Stimulated activated CD8-positive, alpha-beta memory T cell treated with anti-CD3 and anti-CD28 coated beads, Interleukin-4, amount 100 ng/mL, for 4 hours (primary cell): ENCODE results near the gene WDR83.
A peak's percentile ranks its signal among the peaks of the same experiment; 100 is the strongest.
"Not testable (repeated sequence)": the region's sequence is repeated elsewhere in the genome, so short reads cannot be mapped to it uniquely, and the experiment has no call there.

ENCODE experiments used
- DNase-seq, 2 donors: peaks; one replicate each; pipeline ENCODE4 v3.0.0-alpha.2; 2020; ENCODE audit warnings: low read depth in 2 of 2, low spot score in 1 of 2

WDR83 gene, protein sequence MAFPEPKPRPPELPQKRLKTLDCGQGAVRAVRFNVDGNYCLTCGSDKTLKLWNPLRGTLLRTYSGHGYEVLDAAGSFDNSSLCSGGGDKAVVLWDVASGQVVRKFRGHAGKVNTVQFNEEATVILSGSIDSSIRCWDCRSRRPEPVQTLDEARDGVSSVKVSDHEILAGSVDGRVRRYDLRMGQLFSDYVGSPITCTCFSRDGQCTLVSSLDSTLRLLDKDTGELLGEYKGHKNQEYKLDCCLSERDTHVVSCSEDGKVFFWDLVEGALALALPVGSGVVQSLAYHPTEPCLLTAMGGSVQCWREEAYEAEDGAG

DNA sequence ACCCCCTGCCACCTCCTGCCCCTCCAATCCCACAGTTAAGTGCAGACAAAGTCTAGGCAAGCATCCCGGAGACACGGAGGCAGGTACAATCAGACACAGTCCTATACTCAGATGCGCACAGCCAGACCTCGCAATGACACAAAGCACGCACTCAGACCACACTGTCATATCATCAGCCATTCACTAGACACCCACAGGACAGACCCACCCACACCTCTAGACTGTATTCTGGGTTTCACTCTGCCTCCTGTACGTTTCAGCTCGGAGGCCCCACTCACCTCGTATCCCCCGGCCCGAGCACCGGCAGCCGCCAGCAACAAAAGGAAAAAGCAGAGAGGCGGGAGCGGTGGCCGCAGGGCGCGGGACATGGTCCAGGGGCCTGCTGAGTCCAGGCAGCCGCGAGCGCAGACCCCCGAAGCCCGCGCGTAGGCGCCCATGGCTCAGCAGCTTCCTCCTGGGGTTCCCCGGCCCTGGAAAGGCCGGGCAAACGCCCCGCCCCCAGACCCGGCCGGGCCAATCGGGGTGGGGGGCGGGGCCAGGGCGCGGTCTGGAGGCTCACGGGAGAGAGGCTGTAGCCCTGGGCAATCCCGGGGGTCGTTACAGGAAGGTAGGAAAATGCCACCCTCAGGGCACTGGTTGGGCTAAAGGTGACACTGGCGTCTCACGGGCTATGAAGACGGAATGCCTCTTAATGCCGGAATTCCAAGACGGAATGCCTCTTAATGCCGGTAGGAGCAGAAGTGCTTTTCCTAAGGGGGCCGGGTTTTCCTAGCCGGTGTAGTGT, at the start of gene WDR83, which contains the start of gene MAN2B1:
TSS of gene WDR83 (plus strand) at position 543 of the 784 bp plus-strand sequence. CDS start 2,984 bp downstream, outside the sequence.
TSS of gene MAN2B1 (minus strand) at position 478 of the 784 bp plus-strand sequence. CDS start at position 437, 41 bp downstream.
- DNase-seq, result peak; percentile 38 to 71

- no peak for DNase-seq
These were observed 49.0 kb upstream of the WDR83 start for GRCh38 chr19:12617646-12618045.

- DNase-seq, result not testable (repeated sequence)
These were observed 45.2 kb upstream of the WDR83 start for GRCh38 chr19:12621253-12622024.

DNA sequence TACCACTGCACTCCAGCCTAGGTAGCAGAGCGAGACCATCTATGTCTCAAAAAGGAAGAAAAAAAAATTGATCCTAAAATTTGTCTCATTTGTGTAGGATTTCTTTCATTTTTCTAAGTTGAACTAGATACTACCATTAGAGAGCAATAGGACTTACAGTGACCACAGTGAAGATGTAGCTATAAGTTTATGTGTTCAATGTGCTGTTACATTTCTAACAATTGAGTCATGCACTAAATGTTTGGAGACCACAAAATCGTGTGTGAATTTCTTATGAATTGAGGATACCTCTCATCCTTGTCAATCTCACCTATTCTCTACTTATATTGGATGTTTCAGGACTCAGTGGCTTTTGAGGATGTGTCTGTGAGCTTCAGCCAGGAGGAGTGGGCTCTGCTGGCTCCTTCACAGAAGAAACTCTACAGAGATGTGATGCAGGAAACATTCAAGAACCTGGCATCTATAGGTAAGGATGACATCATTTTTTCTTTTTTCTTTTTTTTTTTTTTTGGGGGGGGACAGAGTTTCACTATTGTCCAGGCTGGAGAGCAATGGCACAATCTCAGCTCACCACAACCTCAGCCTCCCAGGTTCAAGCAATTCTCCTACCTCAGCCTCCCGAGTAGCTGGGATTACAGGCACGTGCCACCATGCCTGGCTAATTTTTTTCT, 43.1 kb upstream of the WDR83 start:
- DNase-seq, result no peak

DNA sequence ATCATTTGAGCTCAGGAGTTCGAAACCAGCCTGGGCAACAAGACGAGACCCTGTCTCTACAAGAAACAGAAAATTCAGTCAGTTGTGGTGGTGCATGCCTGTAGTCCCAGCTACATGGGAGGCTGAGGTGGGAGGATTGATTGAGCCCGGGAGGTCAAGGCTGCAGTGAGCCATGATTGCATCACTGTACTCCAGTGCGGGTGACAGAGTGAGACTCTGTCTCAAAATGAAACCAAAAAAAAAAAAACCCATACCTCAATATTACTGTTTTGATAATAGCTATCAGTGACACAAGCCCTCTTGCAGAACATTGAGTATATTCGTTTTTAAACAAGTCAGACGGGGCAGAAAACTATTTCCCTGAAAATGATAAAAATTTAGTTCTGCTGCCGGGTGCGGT, 39.6 kb upstream of the WDR83 start:
- DNase-seq, result no peak

DNA sequence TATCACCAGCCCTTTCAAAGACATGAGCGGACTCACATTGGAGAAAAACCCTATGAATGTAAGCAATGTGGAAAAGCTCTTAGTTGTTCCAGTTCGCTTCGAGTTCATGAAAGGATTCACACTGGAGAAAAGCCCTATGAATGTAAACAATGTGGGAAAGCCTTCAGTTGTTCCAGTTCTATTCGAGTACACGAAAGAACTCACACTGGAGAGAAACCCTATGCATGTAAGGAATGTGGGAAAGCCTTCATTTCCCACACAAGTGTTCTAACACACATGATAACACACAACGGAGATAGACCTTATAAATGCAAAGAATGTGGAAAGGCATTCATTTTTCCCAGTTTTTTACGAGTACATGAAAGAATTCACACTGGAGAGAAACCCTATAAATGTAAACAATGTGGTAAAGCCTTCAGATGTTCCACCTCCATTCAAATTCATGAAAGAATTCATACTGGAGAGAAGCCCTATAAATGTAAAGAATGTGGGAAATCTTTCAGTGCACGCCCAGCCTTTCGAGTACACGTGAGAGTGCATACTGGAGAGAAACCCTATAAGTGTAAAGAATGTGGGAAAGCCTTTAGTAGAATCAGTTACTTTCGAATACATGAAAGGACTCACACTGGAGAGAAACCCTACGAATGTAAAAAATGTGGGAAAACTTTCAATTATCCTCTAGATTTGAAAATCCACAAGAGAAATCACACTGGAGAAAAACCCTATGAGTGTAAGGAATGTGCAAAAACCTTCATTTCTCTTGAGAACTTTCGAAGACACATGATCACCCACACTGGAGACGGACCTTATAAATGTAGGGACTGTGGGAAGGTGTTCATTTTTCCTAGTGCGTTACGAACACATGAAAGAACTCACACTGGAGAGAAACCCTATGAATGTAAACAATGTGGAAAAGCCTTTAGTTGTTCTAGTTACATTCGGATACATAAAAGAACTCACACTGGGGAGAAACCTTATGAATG, 38.3 kb upstream of the WDR83 start:
- no peak for DNase-seq

DNA sequence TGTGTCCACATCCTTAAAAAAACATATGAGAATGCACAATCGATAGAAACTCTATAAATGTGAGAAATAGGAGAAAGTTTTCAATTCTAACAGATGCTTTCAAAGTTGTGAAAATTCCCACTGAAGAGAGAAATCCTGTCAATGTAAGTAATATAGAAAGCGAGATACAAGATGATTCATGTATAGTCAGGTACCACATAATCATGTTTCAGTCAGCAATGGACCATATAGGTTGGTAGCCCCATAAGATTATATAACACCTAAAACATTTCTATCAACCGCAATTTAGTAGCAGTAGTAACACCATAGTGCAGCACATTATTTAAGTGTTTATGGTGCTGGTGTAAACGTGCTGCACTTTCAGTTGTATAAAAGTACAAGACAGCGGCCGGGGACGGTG, 37.4 kb upstream of the WDR83 start:
- DNase-seq, result no peak

DNA sequence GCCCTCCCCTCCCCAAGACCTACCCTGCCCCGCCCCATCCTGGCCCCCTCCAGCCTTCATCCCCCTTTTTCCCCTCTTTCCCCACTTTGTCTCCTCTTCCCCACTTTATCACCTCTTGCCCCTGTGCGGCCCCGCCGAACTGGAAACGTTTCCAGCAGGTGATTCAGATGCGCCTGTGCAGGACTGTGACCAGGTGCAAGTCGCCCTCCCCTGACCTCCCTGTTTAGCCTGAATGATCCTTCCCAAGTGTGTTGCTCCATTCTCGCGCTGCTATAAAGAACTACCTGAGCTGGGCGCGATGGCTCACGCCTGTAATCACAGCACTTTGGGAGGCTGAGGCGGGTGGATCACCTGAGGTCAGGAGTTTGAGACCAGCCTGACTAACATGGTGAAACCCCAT, 30.0 kb upstream of the WDR83 start:
- no peak for DNase-seq

- no peak for DNase-seq
These were observed 27.9 kb upstream of the WDR83 start for GRCh38 chr19:12638611-12639182.

DNA sequence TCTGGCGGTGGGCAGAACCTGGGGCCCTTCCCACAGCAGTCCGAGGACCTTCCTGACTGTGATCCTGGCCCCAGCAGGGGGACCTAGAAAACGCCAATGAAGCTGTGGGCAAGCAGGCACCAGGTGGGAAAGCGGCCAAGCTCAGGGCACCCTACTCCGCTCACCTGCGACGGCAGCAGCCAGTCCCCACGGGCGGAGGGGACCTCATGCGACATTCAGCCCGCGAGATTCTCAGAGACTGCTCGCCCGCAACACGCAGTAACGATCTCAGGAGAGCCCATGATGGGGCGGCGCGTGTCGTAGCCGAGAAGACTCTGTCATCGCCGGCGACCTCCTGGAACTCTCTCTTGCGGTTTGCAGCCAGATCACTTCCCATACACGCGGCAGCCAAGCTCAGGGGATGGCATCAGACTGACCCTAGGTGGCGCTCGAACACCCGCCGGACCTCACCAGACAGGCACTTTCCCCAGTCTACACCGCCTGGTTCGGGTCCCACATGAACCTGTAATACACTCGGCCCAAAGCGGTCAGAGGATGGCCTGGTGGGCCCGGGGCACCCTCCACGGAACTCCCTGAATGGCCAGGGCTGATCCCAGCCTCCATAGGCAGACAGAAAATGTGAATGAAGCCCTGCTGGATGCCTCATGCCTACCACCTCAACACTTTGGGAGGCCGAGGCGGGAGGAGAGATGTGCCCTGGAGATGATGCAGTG, 26.6 kb upstream of the WDR83 start:
- DNase-seq, result peak; percentile 64 to 75

- no peak for DNase-seq
These were observed 25.2 kb upstream of the WDR83 start for GRCh38 chr19:12641456-12641855.

GRCh38 chr19:12642506-12642905, 24.1 kb upstream of the WDR83 start:
- no peak for DNase-seq

GRCh38 chr19:12643716-12644115, 22.9 kb upstream of the WDR83 start:
- not testable (repeated sequence) for DNase-seq

DNA sequence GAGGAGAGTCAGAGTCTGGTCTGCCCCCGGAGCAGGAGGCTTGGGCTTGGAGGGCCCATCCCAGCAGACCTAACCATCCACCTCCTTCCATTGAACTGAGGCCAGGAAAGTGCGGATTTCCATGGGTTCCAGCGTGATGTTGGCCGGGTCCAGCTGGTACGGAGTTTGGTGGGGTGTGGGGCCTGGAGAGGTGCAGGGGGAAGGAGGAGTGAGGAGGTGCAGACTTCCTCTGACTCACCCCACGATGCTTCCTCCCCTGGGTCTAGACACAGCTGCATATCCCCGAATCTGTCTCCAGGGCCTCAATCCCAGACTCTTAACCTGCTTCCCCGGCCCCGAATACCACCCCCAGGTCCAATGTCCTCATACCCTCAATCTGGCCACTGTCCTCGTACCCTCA, 20.1 kb upstream of the WDR83 start:
- DNase-seq, result no peak

DNA sequence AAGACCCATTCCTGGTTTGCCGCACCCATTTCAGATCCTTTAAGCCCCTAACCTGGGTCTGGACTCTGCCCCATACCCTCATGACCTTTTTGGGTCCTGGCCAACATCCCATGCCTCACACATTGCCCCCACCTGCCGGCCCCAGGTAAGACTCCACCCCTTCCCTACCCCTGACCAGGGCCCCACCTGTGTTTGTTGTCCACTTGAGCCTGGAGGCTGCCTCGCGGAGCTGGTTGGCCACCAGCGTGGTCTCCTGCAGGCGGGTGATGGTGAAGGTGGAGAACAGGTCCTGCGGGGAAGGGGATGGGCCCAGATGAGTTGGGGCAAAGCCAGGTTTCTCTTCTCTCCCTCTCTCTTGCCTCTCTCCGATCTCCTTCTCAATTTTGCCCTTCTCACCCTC, 19.6 kb upstream of the WDR83 start:
- DNase-seq, result no peak

- DNase-seq, result no peak
These were observed 19.0 kb upstream of the WDR83 start for GRCh38 chr19:12647490-12648071.

DNA sequence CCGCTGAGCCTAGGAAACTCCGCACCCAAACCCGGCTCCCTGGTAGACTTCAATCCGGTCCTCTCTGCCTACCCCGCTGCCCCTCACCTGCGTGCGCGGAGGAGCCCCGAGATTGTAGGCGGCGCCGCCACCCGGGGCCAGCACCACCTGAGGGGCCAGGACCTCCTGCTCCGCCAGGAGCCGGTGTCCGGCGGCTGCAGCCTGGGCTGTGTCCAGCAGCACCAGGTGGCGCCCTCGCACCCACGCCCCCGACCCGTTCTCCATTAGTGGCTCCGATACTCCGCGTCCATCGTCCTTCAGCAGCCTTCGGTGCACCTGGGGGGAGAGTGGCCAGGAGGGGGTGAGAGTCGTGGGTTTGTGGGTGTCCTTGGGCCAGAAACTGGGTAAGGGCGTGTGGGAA, 18.5 kb upstream of the WDR83 start:
- no peak for DNase-seq

DNA sequence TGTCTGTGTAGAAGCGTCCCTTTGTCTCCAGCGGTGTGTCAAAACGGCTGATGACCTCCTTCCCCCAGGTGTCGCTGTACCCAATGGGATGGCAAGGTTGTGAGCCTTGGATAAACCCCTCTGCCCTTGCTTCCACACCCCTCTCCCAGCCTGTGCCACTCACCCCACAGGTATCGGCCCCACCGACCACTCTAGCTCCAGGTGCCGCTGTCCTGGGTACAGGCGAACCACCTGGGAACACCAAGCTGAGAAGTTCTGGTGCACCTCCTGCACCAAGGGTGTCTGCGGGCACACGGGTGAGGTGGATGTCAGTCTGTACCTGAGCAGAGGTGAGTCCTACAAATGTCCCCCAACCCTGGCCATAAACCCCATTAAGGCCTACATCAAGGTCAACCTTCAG, 16.7 kb upstream of the WDR83 start:
- no peak for DNase-seq

DNA sequence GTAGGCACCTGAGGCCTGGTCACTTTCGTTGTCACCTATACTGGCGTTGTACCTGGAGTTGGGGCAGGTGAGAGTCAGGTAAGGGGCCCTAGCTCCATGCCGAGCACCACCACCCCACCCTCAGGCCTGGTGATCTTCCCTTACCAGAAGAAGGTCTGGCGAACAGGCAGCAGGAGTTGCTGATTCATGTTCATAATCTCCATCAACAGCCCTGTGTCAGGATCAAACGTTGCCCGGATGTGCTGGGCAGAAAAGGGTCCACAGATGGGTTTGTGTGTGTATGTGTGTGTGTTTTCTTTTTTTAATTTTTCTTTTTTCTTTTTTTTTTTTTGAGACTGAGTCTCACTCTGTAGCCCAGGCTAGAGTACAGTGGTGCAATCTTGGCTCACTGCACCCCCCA, 14.4 kb upstream of the WDR83 start:
- DNase-seq, result no peak
